Measurements from ENCODE around the gene TPPP2.
"Not testable (repeated sequence)": the region's sequence is repeated elsewhere in the genome, so short reads cannot be mapped to it uniquely, and the experiment has no call there.

TPPP2 gene

GRCh38 chr14:21040941-21041340, 10.9 kb downstream of the TPPP2 start:
- not testable (repeated sequence) for ATAC-seq; H3K4me1 Mint-ChIP-seq; H3K9me3 Mint-ChIP-seq; H3K36me3 Mint-ChIP-seq; H3K4me3 Mint-ChIP-seq; DNase-seq (ENCODE audit: low spot score in 2 of 2)
- H3K27ac Mint-ChIP-seq: peak overlapping the region; percentile 36

GRCh38 chr14:21041676-21042433, 11.8 kb downstream of the TPPP2 start, which contains the start of gene RNASE7:
Gene RNASE7 (plus strand): TSS chr14:21042362. CDS start chr14:21042993, 631 bp downstream.
- Mint-ChIP-seq H3K4me1 (peaks cover 8% of the 10 kb centered on the region), H3K9me3 (no peaks in the 10 kb centered on the region), H3K4me3 (no peak within 1 kb of the TSS), H3K27ac (peak within 1 kb of the TSS; percentile 2), H3K36me3 (no peaks in the 10 kb centered on the region)
- ATAC-seq (no peak), DNase-seq (ENCODE audit: low spot score in 2 of 2) (no peak)

GRCh38 chr14:21042918-21043317, 12.9 kb downstream of the TPPP2 start:
- ATAC-seq (no peak), DNase-seq (ENCODE audit: low spot score in 2 of 2) (no peak)
- Mint-ChIP-seq H3K27ac (peak overlapping the region; percentile 2), H3K9me3 (no peaks in the 10 kb centered on the region), H3K4me1 (peaks cover 8% of the 10 kb centered on the region), H3K36me3 (no peaks in the 10 kb centered on the region), H3K4me3 (no peak overlapping the region)

- H3K4me1 Mint-ChIP-seq: peaks cover 8% of the 10 kb centered on the region
- no peaks in the 10 kb centered on the region for H3K36me3 Mint-ChIP-seq
- H3K4me3 Mint-ChIP-seq: no peak overlapping the region
- ATAC-seq (no peak), DNase-seq (ENCODE audit: low spot score in 2 of 2) (no peak)
- no peak overlapping the region for H3K27ac Mint-ChIP-seq
- H3K9me3 Mint-ChIP-seq: no peaks in the 10 kb centered on the region
Observed at GRCh38 chr14:21043387-21043973, 13.5 kb downstream of the TPPP2 start.

GRCh38 chr14:21043974-21044618, 14.1 kb downstream of the TPPP2 start:
- Mint-ChIP-seq H3K36me3 (no peaks in the 10 kb centered on the region), H3K4me1 (peaks cover 8% of the 10 kb centered on the region), H3K9me3 (no peaks in the 10 kb centered on the region), H3K27ac (peak overlapping the region; percentile 17), H3K4me3 (no peak overlapping the region)
- no peak for ATAC-seq
- no peak for DNase-seq (ENCODE audit: low spot score in 2 of 2)

- Mint-ChIP-seq H3K4me1 (peaks cover 8% of the 10 kb centered on the region), H3K36me3 (no peaks in the 10 kb centered on the region), H3K27ac (no peak overlapping the region), H3K4me3 (no peak overlapping the region), H3K9me3 (no peaks in the 10 kb centered on the region)
- no peak for DNase-seq (ENCODE audit: low spot score in 2 of 2)
- no peak for ATAC-seq
Observed at GRCh38 chr14:21047378-21047781, 17.4 kb downstream of the TPPP2 start.

- Mint-ChIP-seq H3K27ac (no peak overlapping the region), H3K4me3 (no peak overlapping the region), H3K4me1 (peaks cover 8% of the 10 kb centered on the region), H3K9me3 (no peaks in the 10 kb centered on the region), H3K36me3 (no peaks in the 10 kb centered on the region)
- DNase-seq (ENCODE audit: low spot score in 2 of 2) (no peak), ATAC-seq (no peak)
Observed at GRCh38 chr14:21048638-21049037, 18.6 kb downstream of the TPPP2 start.

- Mint-ChIP-seq H3K36me3 (no peaks in the 10 kb centered on the region), H3K4me3 (no peak overlapping the region), H3K9me3 (no peaks in the 10 kb centered on the region), H3K4me1 (peaks cover 6% of the 10 kb centered on the region), H3K27ac (no peak overlapping the region)
- DNase-seq (ENCODE audit: low spot score in 2 of 2) (no peak), ATAC-seq (peak; percentile 71)
Observed at GRCh38 chr14:21049271-21049673, 19.3 kb downstream of the TPPP2 start.

GRCh38 chr14:21050597-21050996, 20.6 kb downstream of the TPPP2 start:
- Mint-ChIP-seq H3K9me3 (no peaks in the 10 kb centered on the region), H3K27ac (no peak overlapping the region), H3K4me3 (no peak overlapping the region), H3K36me3 (no peaks in the 10 kb centered on the region), H3K4me1 (no peaks in the 10 kb centered on the region)
- no peak for ATAC-seq
- DNase-seq (ENCODE audit: low spot score in 2 of 2): no peak

- no peak overlapping the region for H3K27ac Mint-ChIP-seq
- no peak overlapping the region for H3K4me3 Mint-ChIP-seq
- H3K9me3 Mint-ChIP-seq: no peaks in the 10 kb centered on the region
- H3K4me1 Mint-ChIP-seq: no peaks in the 10 kb centered on the region
- DNase-seq (ENCODE audit: low spot score in 2 of 2): no peak
- ATAC-seq: no peak
- H3K36me3 Mint-ChIP-seq: no peaks in the 10 kb centered on the region
Observed at GRCh38 chr14:21053184-21054122, 23.4 kb downstream of the TPPP2 start.

GRCh38 chr14:21054123-21054767, 24.2 kb downstream of the TPPP2 start:
- Mint-ChIP-seq H3K36me3 (no peaks in the 10 kb centered on the region), H3K9me3 (no peaks in the 10 kb centered on the region), H3K4me1 (no peaks in the 10 kb centered on the region), H3K27ac (no peak overlapping the region), H3K4me3 (no peak overlapping the region)
- ATAC-seq: peak; percentile 76
- no peak for DNase-seq (ENCODE audit: low spot score in 2 of 2)

- Mint-ChIP-seq H3K4me3 (no peak overlapping the region), H3K9me3 (no peaks in the 10 kb centered on the region), H3K36me3 (no peaks in the 10 kb centered on the region), H3K27ac (no peak overlapping the region), H3K4me1 (no peaks in the 10 kb centered on the region)
- ATAC-seq (no peak), DNase-seq (ENCODE audit: low spot score in 2 of 2) (no peak)
Observed at GRCh38 chr14:21054768-21055145, 24.7 kb downstream of the TPPP2 start.

- no peaks in the 10 kb centered on the region for H3K4me1 Mint-ChIP-seq
- H3K4me3 Mint-ChIP-seq: no peak overlapping the region
- ATAC-seq (no peak), DNase-seq (ENCODE audit: low spot score in 2 of 2) (no peak)
- H3K27ac Mint-ChIP-seq: no peak overlapping the region
- H3K36me3 Mint-ChIP-seq: no peaks in the 10 kb centered on the region
- H3K9me3 Mint-ChIP-seq: no peaks in the 10 kb centered on the region
Observed at GRCh38 chr14:21055432-21056117, 25.6 kb downstream of the TPPP2 start.

GRCh38 chr14:21056520-21057163, 26.6 kb downstream of the TPPP2 start:
- H3K4me3 Mint-ChIP-seq: no peak overlapping the region
- ATAC-seq (no peak), DNase-seq (ENCODE audit: low spot score in 2 of 2) (no peak)
- no peaks in the 10 kb centered on the region for H3K4me1 Mint-ChIP-seq
- H3K36me3 Mint-ChIP-seq: no peaks in the 10 kb centered on the region
- no peak overlapping the region for H3K27ac Mint-ChIP-seq
- H3K9me3 Mint-ChIP-seq: no peaks in the 10 kb centered on the region
